WERI-Rb-1 (cell line): ENCODE results near the gene CAMK2B.

Source experiments
- DNase-seq: peaks from one replicate; pipeline ENCODE4 v3.0.0-alpha.2; 2020
- H3K27ac ChIP-seq: fragments of 250-450 bp; sonication (Bioruptor Pico); 2 replicates; pipeline ENCODE4 v1.5.1; 2020; ENCODE audit warnings: mild to moderate bottlenecking, moderate library complexity
- H3K27me3 ChIP-seq: fragments of 250-450 bp; sonication (Bioruptor Pico); 2 replicates; pipeline ENCODE4 v1.5.1; 2021; ENCODE audit warnings: mild to moderate bottlenecking, low read depth, moderate library complexity; ENCODE audit not compliant: insufficient read depth, severe bottlenecking
- H3K36me3 ChIP-seq: fragments of 250-450 bp; sonication (Bioruptor Pico); 2 replicates; pipeline ENCODE4 v1.5.1; 2020; ENCODE audit warnings: mild to moderate bottlenecking, moderate library complexity
- H3K4me3 ChIP-seq: 2 replicates; pipeline ENCODE4 v1.5.1; 2011; ENCODE audit warnings: low read depth, mild to moderate bottlenecking, control low read depth, low read length
- H3K9me3 ChIP-seq: fragments of 250-450 bp; sonication (Bioruptor Pico); 2 replicates; pipeline ENCODE4 v1.5.1; 2021; ENCODE audit warnings: mild to moderate bottlenecking, moderate library complexity; ENCODE audit not compliant: severe bottlenecking
- CTCF ChIP-seq: IDR thresholded peaks from 2 replicates; pipeline ENCODE4 v1.5.1; 2011; ENCODE audit warnings: low read depth, mild to moderate bottlenecking, control low read depth, inconsistent platforms, low read length

The CAMK2B gene

GRCh38 chr7:44240983-44241510, 84.3 kb downstream of the CAMK2B start:
- peak overlapping the region; percentile 74 for H3K27ac ChIP-seq
- TF ChIP-seq CTCF: peak; percentile 91
- no peaks in the 10 kb centered on the region for H3K36me3 ChIP-seq
- DNase-seq: peak; percentile 87
- H3K9me3 ChIP-seq: no peaks in the 10 kb centered on the region
- H3K4me3 ChIP-seq: no peak overlapping the region
- no peaks in the 10 kb centered on the region for H3K27me3 ChIP-seq

GRCh38 chr7:44240376-44240775, 85.0 kb downstream of the CAMK2B start:
- no peaks in the 10 kb centered on the region for H3K9me3 ChIP-seq
- no peak overlapping the region for H3K4me3 ChIP-seq
- TF ChIP-seq CTCF: no peak
- no peaks in the 10 kb centered on the region for H3K36me3 ChIP-seq
- DNase-seq: no peak
- H3K27me3 ChIP-seq: no peaks in the 10 kb centered on the region
- H3K27ac ChIP-seq: peak overlapping the region; percentile 74

- H3K4me3 ChIP-seq: no peak overlapping the region
- peak overlapping the region; percentile 74 for H3K27ac ChIP-seq
- H3K36me3 ChIP-seq: no peaks in the 10 kb centered on the region
- no peaks in the 10 kb centered on the region for H3K27me3 ChIP-seq
- no peak for TF ChIP-seq CTCF
- no peak for DNase-seq
- H3K9me3 ChIP-seq: no peaks in the 10 kb centered on the region
Measured at GRCh38 chr7:44239361-44239760, 86.0 kb downstream of the CAMK2B start.

- no peak for TF ChIP-seq CTCF
- H3K9me3 ChIP-seq: no peaks in the 10 kb centered on the region
- no peak overlapping the region for H3K4me3 ChIP-seq
- peak overlapping the region; percentile 95 for H3K27ac ChIP-seq
- no peaks in the 10 kb centered on the region for H3K27me3 ChIP-seq
- H3K36me3 ChIP-seq: no peaks in the 10 kb centered on the region; the same call in 1 of the 2 replicates
- DNase-seq: no peak
Measured at GRCh38 chr7:44238116-44238695, 87.2 kb downstream of the CAMK2B start.

- no peak for DNase-seq
- no peak for TF ChIP-seq CTCF
- Histone ChIP-seq H3K27me3 (no peaks in the 10 kb centered on the region), H3K9me3 (no peaks in the 10 kb centered on the region), H3K27ac (peak overlapping the region; percentile 95), H3K36me3 (no peaks in the 10 kb centered on the region; the same call in 1 of the 2 replicates), H3K4me3 (no peak overlapping the region)
Measured at GRCh38 chr7:44237696-44238095, 87.7 kb downstream of the CAMK2B start.

- Histone ChIP-seq H3K36me3 (no peaks in the 10 kb centered on the region; the same call in 1 of the 2 replicates), H3K9me3 (no peaks in the 10 kb centered on the region), H3K27me3 (no peaks in the 10 kb centered on the region), H3K4me3 (no peak overlapping the region), H3K27ac (peak overlapping the region; percentile 95)
- DNase-seq: peak; percentile 87
- TF ChIP-seq CTCF: peak; percentile 70
Measured at GRCh38 chr7:44236333-44236728, 89.1 kb downstream of the CAMK2B start.
